Mesodermal cell (in vitro differentiated cells): ENCODE results near the gene NEXMIF.
"Not testable (repeated sequence)": the region's sequence is repeated elsewhere in the genome, so short reads cannot be mapped to it uniquely, and the experiment has no call there.

Source experiments
- H3K27ac ChIP-seq: 2 replicates; pipeline ENCODE4 v1.7.0; 2013; ENCODE audit warnings: mild to moderate bottlenecking, low read depth, low read length, moderate library complexity; ENCODE audit not compliant: severe bottlenecking
- H3K36me3 ChIP-seq: 2 replicates; pipeline ENCODE4 v1.7.1; 2013; ENCODE audit warnings: mild to moderate bottlenecking, low read length, moderate library complexity; ENCODE audit not compliant: control insufficient read depth, insufficient read depth
- H3K4me1 ChIP-seq: one replicate; pipeline ENCODE4 v1.7.1; 2013; ENCODE audit warnings: mild to moderate bottlenecking, low read length; ENCODE audit not compliant: insufficient read depth, control insufficient read depth, poor library complexity, severe bottlenecking
- H3K4me3 ChIP-seq: 2 replicates; pipeline ENCODE4 v1.7.0; 2013; ENCODE audit warnings: low read length, control low read depth, mild to moderate bottlenecking; ENCODE audit not compliant: insufficient read depth, poor library complexity, severe bottlenecking; ENCODE audit errors: extremely low read depth
- H3K9me3 ChIP-seq: 2 replicates; pipeline ENCODE4 v1.7.1; 2013; ENCODE audit warnings: mild to moderate bottlenecking, low read length, moderate library complexity; ENCODE audit not compliant: control insufficient read depth
- WGBS, 2 experiments: methylation state at CpG; one replicate each; pipeline ENCODE4 v1.1.5; 2013; ENCODE audit warnings: missing lambda C conversion rate in 2 of 2; ENCODE audit not compliant: insufficient coverage in 2 of 2; 5-methylcytosine and 5-hydroxymethylcytosine counted together

The NEXMIF gene

DNA sequence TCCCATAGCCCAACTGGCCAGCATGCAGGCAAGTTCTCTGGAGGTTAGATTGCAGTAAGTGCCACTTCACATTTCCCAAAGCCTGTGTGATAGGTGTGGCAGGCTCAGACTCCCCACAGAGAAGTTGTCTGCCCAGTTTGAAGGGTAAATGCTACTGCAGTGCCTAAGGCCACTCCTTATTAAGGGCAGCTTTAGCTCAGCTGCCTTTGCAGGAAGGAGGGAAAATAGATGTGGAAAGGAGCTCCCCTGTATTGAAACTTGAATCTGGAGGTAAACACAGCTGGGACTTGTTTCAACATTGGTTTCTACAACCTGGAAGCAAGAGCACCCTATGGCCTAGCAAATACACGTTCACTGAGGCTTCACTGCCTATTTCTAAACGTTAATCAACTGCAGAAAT is 22.4 kb downstream of the NEXMIF start:
- Histone ChIP-seq H3K27ac (no peak overlapping the region), H3K36me3 (no peaks in the 10 kb centered on the region), H3K4me1 (no peaks in the 10 kb centered on the region), H3K4me3 (no peak overlapping the region), H3K9me3 (no peaks in the 10 kb centered on the region)
- no CpG with 5 or more reads among the region's 2 CpGs for WGBS, 2 experiments

- H3K36me3 ChIP-seq: no peaks in the 10 kb centered on the region
- no peak overlapping the region for H3K4me3 ChIP-seq
- WGBS, 2 experiments: no CpG with 5 or more reads among the region's 3 CpGs
- no peaks in the 10 kb centered on the region for H3K4me1 ChIP-seq
- H3K27ac ChIP-seq: no peak overlapping the region
- H3K9me3 ChIP-seq: no peaks in the 10 kb centered on the region
Observed at GRCh38 chrX:74892561-74892960, 32.7 kb downstream of the NEXMIF start.

GRCh38 chrX:74890676-74891430 is 34.4 kb downstream of the NEXMIF start:
- no peaks in the 10 kb centered on the region for H3K4me1 ChIP-seq
- no peaks in the 10 kb centered on the region for H3K9me3 ChIP-seq
- WGBS, 2 experiments: 100% methylated on average over 1 of the region's 4 CpGs; no CpG with 5 or more reads in 1 of the 2 experiments
- H3K36me3 ChIP-seq: no peaks in the 10 kb centered on the region
- no peak overlapping the region for H3K27ac ChIP-seq
- H3K4me3 ChIP-seq: no peak overlapping the region

GRCh38 chrX:74882383-74882782 is 42.9 kb downstream of the NEXMIF start:
- H3K36me3 ChIP-seq, H3K4me1 ChIP-seq, H3K4me3 ChIP-seq, H3K9me3 ChIP-seq, H3K27ac ChIP-seq: not testable (repeated sequence)
- 100% methylated on average over 7 of the region's 9 CpGs; no CpG with 5 or more reads in 1 of the 2 experiments for WGBS, 2 experiments

DNA sequence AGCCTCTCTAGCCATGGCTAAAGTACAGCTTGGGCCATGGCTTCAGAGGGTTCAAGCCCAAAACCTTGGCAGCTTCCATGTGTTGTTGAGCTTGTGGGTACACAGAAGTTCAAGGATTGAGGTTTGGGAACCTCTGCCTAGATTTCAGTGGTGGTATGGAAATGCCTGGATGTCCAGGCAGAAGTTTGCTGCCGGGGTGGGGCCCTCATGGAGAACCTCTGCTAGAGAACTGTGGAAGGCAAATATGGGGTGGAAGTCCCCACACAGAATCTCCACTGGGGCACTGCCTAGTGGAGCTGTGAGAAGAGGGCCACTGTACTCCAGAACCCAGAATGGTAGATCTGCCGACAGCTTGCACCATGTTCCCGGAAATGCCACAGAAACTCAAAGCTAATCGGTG is 59.5 kb downstream of the NEXMIF start:
- Histone ChIP-seq H3K4me1 (no peaks in the 10 kb centered on the region), H3K36me3 (no peaks in the 10 kb centered on the region), H3K9me3 (peaks cover 4% of the 10 kb centered on the region), H3K27ac (no peak overlapping the region), H3K4me3 (no peak overlapping the region)
- 88% methylated on average over 4 of the region's 4 CpGs; no CpG with 5 or more reads in 1 of the 2 experiments for WGBS, 2 experiments

DNA sequence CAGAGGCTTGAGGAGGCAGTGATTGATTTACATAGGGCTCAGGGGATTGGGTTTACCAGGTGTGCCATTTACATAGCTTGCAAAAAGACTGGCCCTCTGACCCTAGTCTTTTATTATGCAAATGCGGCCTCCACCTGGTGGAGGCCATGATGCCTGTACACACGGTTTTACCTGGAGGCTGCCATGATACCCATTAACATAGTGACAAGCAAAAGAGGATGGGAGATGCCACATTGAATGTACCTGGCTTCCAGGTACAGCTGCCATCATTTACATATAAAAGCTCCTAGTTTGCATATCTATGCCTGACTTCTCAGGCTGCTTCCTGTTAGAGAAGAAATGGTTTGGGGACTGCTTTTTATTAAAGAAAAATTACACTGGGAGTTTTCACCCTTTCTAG is 72.0 kb downstream of the NEXMIF start:
- H3K36me3 ChIP-seq: no peaks in the 10 kb centered on the region
- no peaks in the 10 kb centered on the region for H3K4me1 ChIP-seq
- H3K9me3 ChIP-seq: no peaks in the 10 kb centered on the region
- H3K27ac ChIP-seq: no peak overlapping the region
- 67% methylated on average over 2 of the region's 2 CpGs; no CpG with 5 or more reads in 1 of the 2 experiments for WGBS, 2 experiments
- no peak overlapping the region for H3K4me3 ChIP-seq

GRCh38 chrX:74835566-74835965 is 89.7 kb downstream of the NEXMIF start:
- no peaks in the 10 kb centered on the region for H3K9me3 ChIP-seq
- H3K4me1 ChIP-seq: no peaks in the 10 kb centered on the region
- no peaks in the 10 kb centered on the region for H3K36me3 ChIP-seq
- H3K4me3 ChIP-seq: no peak overlapping the region
- no peak overlapping the region for H3K27ac ChIP-seq

DNA sequence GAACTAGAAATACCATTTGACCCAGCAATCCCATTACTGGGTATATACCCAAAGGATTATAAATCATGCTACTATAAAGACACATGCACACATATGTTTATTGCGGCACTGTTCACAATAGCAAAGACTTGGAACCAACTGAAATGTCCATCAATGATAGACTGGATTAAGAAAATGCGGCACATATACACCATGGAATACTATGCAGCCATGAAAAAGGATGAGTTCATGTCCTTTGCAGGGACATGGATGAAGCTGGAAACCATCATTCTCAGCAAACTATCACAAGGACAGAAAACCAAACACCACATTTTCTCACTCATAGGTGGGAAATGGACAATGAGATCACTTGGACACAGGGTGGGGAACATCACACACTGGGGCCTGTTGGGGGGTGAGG is 105.5 kb downstream of the NEXMIF start:
- H3K4me1 ChIP-seq, H3K4me3 ChIP-seq, H3K27ac ChIP-seq, H3K36me3 ChIP-seq, H3K9me3 ChIP-seq: not testable (repeated sequence)
- no CpG with 5 or more reads among the region's 2 CpGs for WGBS, 2 experiments

GRCh38 chrX:74814681-74815080 is 110.6 kb downstream of the NEXMIF start:
- Histone ChIP-seq H3K9me3 (no peaks in the 10 kb centered on the region), H3K4me1 (no peaks in the 10 kb centered on the region)

DNA sequence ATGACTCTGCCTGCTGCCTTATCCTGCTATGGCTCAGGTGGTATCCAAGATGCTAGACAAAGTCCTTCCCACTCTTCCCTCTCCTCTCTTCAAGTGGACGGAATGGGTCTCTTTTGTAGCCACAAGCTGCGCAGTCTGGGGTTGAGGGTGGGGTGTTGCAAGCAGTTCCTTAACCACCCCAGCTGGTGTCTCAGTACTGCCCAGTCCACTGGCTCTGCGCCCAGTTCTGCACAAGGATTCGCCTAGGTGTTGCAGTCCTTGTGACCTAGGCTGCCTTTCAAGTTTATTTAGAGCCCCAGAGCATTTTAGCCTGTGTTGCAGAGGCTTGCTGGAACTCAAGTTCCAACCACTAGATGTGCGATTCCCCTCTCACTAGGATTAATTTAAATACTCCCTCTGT is 120.7 kb downstream of the NEXMIF start:
- H3K4me1 ChIP-seq: no peaks in the 10 kb centered on the region
- no peaks in the 10 kb centered on the region for H3K9me3 ChIP-seq
- no peak overlapping the region for H3K4me3 ChIP-seq
- no peaks in the 10 kb centered on the region for H3K36me3 ChIP-seq
- no peak overlapping the region for H3K27ac ChIP-seq
- 92% methylated on average over 2 of the region's 5 CpGs; no CpG with 5 or more reads in 1 of the 2 experiments for WGBS, 2 experiments

More at GRCh38 chrX:74814681-74815080, 110.6 kb downstream of the NEXMIF start:
- Histone ChIP-seq H3K27ac (no peak overlapping the region), H3K36me3 (no peaks in the 10 kb centered on the region), H3K4me3 (no peak overlapping the region)

DNA sequence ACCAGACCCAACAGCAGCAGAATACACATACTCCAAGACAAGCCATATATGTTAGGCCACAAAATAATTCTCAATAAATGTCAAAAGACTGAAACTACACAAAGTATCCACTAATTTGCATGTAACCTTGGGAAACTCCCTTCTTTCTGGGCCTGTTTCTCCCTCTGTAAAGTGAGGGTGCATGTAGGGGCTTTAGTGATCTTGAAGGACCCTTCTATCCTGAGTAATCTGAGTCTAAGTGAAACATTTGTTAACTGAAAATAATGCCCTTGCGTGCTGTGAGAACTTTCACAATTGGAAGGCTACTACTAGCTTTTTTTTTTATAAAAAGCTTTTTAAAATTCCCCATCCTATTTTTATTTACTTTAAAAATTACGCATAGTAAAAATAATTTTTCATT is 125.2 kb downstream of the NEXMIF start:
- no peaks in the 10 kb centered on the region for H3K4me1 ChIP-seq
- H3K36me3 ChIP-seq: no peaks in the 10 kb centered on the region
- H3K4me3 ChIP-seq: no peak overlapping the region
- no peak overlapping the region for H3K27ac ChIP-seq
- WGBS, 2 experiments: no CpG with 5 or more reads among the region's 2 CpGs
- no peaks in the 10 kb centered on the region for H3K9me3 ChIP-seq
